Lower lobe of right lung (tissue), 2 donors: ENCODE data around the gene CWC27. TPM values are rescaled to one million over a fixed set of nuclear protein-coding genes. Genes with fewer than 3 reads are reported as not detected.

Source experiments
- ATAC-seq, 2 donors: fragments of 200-7000 bp; cut with Tn5 transposase; one replicate each; pipeline ENCODE4 v1.9.1; 2020 to 2022; ENCODE audit warnings: mild to moderate bottlenecking in 2 of 2, moderate library complexity in 2 of 2
- DNase-seq: peaks from one replicate; pipeline ENCODE4 v3.0.0-alpha.2; 2020
- H3K27ac ChIP-seq: fragments of 200-600 bp; one replicate; pipeline ENCODE4 v1.8.0; 2022
- H3K27me3 ChIP-seq: fragments of 200-600 bp; one replicate; pipeline ENCODE4 v1.8.0; 2022; ENCODE audit warnings: low read depth
- H3K36me3 ChIP-seq: fragments of 200-600 bp; one replicate; pipeline ENCODE4 v1.8.0; 2022; ENCODE audit warnings: mild to moderate bottlenecking
- H3K4me1 ChIP-seq: fragments of 200-600 bp; one replicate; pipeline ENCODE4 v1.8.0; 2022
- H3K4me3 ChIP-seq: fragments of 200-600 bp; one replicate; pipeline ENCODE4 v1.8.0; 2022; ENCODE audit warnings: mild to moderate bottlenecking
- H3K9me3 ChIP-seq: fragments of 200-600 bp; one replicate; pipeline ENCODE4 v1.8.0; 2022
- intact Hi-C: fragments of 100-400 bp; cut with DNase I; formaldehyde crosslinking; loops from one replicate; pipeline ENCODE4 v1.11.0; 2022
- total RNA-seq: library from RNA; stranded (reverse); fragmentation: NEBNext Ultra II Directional; extraction: Animal tissue kit (Norgen Biotek cat#: 25700); gene quantifications from one replicate; pipeline ENCODE4 v1.2.1, GENCODE V29; 2021
- TF ChIP-seq, protein P1 (sequence below): fragments of 200-600 bp; IDR thresholded peaks from one replicate; pipeline ENCODE4 v1.8.0; 2022; ENCODE audit warnings: antibody characterized with exemption, mild to moderate bottlenecking
- donor health status: DM: no; HTN: yes; CAD: no; lungs with severe emphysema.

CWC27 gene
- total RNA-seq, 1 donor from 2014 or later: 17.3 TPM

DNA sequence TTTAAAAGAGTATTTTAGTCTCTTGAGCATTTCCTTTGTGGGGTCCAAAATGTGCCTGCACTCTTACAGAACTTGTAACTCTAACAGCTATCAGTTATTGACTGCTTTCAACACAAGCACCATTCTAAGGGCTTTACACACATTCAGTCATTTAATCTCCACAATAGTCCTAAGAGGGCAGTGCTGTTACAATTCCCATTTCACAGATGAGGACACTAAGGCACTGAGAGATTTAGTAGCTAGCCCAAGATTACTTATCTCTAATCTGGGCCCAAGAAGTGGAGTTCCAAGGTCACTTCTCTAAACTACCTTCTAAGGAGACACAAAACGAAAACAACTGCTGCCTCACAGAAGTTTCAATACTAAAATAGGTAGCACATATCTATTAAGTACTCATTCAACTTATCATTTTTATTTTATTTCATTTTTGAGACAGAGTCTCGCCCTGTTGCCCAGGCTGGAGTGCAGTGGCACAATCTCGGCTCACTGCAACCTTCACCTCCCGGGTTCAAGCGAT lies 275.2 kb downstream of the CWC27 start:
- TF ChIP-seq, protein P1, sequence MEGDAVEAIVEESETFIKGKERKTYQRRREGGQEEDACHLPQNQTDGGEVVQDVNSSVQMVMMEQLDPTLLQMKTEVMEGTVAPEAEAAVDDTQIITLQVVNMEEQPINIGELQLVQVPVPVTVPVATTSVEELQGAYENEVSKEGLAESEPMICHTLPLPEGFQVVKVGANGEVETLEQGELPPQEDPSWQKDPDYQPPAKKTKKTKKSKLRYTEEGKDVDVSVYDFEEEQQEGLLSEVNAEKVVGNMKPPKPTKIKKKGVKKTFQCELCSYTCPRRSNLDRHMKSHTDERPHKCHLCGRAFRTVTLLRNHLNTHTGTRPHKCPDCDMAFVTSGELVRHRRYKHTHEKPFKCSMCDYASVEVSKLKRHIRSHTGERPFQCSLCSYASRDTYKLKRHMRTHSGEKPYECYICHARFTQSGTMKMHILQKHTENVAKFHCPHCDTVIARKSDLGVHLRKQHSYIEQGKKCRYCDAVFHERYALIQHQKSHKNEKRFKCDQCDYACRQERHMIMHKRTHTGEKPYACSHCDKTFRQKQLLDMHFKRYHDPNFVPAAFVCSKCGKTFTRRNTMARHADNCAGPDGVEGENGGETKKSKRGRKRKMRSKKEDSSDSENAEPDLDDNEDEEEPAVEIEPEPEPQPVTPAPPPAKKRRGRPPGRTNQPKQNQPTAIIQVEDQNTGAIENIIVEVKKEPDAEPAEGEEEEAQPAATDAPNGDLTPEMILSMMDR: no peak
- DNase-seq: no peak
- no peak overlapping the region for H3K27ac ChIP-seq
- no peaks in the 10 kb centered on the region for H3K27me3 ChIP-seq
- ATAC-seq: no peak
- no peak overlapping the region for H3K4me3 ChIP-seq
- H3K9me3 ChIP-seq: no peaks in the 10 kb centered on the region
- no peaks in the 10 kb centered on the region for H3K36me3 ChIP-seq
- intact Hi-C loops: no loop called here
- no peaks in the 10 kb centered on the region for H3K4me1 ChIP-seq

GRCh38 chr5:65047225-65047624 lies 278.5 kb downstream of the CWC27 start:
- DNase-seq (no peak), ATAC-seq (no peak)
- no peak overlapping the region for H3K4me3 ChIP-seq
- intact Hi-C loops: no loop called here
- H3K9me3 ChIP-seq: no peaks in the 10 kb centered on the region
- no peaks in the 10 kb centered on the region for H3K4me1 ChIP-seq
- H3K27me3 ChIP-seq: no peaks in the 10 kb centered on the region
- no peak overlapping the region for H3K27ac ChIP-seq
- TF ChIP-seq, protein P1: no peak
- no peaks in the 10 kb centered on the region for H3K36me3 ChIP-seq

DNA sequence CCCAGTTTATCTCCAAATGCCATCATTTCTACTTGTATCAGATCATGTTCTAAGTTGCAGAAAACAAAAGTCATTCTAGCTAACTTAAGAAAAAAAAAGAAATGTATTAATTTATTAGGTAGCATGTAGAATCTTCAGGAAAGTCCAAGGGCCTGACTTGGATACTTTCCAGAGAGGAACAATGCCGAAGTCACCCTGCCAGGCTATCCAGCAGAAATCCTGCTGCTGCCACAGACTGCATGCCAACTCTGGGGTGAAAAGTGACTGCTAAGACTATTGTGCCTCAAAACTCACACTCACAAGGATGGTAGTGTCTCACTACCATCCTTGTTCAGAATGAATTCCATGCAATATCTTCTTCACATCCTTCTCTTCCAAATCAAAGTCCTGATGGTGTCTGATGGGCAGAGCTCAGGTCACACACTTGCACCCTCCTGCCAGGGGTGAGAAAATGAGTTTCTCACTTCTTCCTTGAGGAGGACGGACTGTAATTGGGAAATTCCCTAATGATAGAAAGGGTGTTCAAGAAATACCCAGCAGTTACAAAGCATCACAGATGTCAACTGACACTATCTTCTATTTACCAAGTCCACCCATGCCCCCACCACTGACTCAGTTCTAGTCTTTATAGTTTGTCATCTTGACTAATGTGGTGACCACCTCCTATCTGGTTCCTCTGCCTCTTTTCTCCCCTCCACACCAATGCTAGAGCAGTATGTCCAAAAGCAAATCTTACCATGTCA lies 279.4 kb downstream of the CWC27 start:
- ATAC-seq (no peak), DNase-seq (no peak)
- Histone ChIP-seq H3K9me3 (no peaks in the 10 kb centered on the region), H3K27me3 (no peaks in the 10 kb centered on the region), H3K4me1 (no peaks in the 10 kb centered on the region), H3K4me3 (no peak overlapping the region), H3K36me3 (no peaks in the 10 kb centered on the region), H3K27ac (no peak overlapping the region)
- intact Hi-C loops: no loop called here
- TF ChIP-seq, protein P1: no peak

DNA sequence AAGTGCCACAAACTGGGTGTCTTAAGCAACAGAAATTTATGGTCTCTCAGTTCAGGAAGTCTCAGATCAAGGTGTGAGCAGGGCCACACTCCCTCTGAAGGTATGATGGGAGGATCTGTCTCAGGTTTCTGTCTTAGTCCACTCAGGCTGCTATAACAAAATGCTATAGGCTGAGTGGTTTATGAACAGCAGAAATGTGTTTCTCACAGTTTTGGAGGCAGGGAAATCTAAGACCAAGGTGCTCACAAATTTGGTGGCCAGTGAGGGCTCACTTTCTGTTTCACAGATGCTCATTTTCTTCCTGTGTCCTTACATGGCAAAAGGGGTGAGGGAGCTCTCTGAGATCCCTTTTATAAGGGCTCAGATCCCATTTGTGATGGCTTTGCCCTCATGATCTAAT lies 281.4 kb downstream of the CWC27 start:
- Histone ChIP-seq H3K27ac (no peak overlapping the region), H3K27me3 (no peaks in the 10 kb centered on the region), H3K36me3 (no peaks in the 10 kb centered on the region), H3K4me1 (no peaks in the 10 kb centered on the region), H3K4me3 (no peak overlapping the region), H3K9me3 (no peaks in the 10 kb centered on the region)
- DNase-seq (no peak), ATAC-seq (no peak)
- intact Hi-C loops: no loop called here
- TF ChIP-seq, protein P1: no peak

- H3K27me3 ChIP-seq: no peaks in the 10 kb centered on the region
- intact Hi-C loops: no loop called here
- no peak for ATAC-seq
- H3K36me3 ChIP-seq: no peaks in the 10 kb centered on the region
- H3K9me3 ChIP-seq: no peaks in the 10 kb centered on the region
- H3K4me1 ChIP-seq: no peaks in the 10 kb centered on the region
- H3K4me3 ChIP-seq: no peak overlapping the region
- DNase-seq: no peak
- TF ChIP-seq, protein P1: no peak
- H3K27ac ChIP-seq: no peak overlapping the region
Measured at GRCh38 chr5:65050826-65051498, 282.2 kb downstream of the CWC27 start.
